HTR-8/SVneo (cell line): ENCODE data around the gene NPTXR.

ENCODE experiments used
- DNase-seq: peaks from one replicate; pipeline ENCODE4 v3.0.0; 2011; ENCODE audit warnings: low spot score, mixed read lengths; ENCODE audit not compliant: insufficient read length
- FAIRE-seq: peaks from 2 replicates; lab custom pipeline; 2011; peaks lifted over from hg19 to GRCh38; lab: Jason Lieb, UNC

The NPTXR gene

GRCh38 chr22:38777087-38777671 lies 66.6 kb downstream of the NPTXR start:
- DNase-seq (no peak), FAIRE-seq (no peak)

DNA sequence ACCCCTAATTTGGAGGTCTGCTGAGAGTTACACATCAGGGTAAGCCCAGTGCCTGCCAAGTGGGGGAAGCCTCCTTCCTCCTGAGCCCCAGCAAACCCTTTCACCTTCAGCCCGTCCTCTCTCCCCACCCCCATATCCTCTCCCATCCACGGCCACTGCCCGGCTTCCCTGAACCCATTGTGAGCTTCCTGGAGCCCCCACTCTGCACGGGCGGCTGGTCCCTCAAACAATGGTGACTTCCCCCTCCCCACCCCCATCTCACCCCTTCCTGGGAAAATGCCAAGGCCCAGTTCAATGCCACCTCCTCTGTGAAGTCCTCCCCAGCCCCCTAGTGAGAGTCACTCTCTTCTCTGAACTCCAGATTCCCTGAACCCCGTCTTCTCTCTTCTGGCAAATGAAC lies 67.7 kb downstream of the NPTXR start:
- no peak for FAIRE-seq
- no peak for DNase-seq

GRCh38 chr22:38775656-38776055 lies 68.2 kb downstream of the NPTXR start:
- DNase-seq = no peak
- no peak for FAIRE-seq

- FAIRE-seq (no peak), DNase-seq (no peak)
These were observed 69.2 kb downstream of the NPTXR start for GRCh38 chr22:38774496-38775166.

- no peak for FAIRE-seq
- DNase-seq = no peak
These were observed 70.4 kb downstream of the NPTXR start for GRCh38 chr22:38773363-38773946.

GRCh38 chr22:38772623-38772873 lies 71.3 kb downstream of the NPTXR start:
- FAIRE-seq = no peak
- no peak for DNase-seq

GRCh38 chr22:38770257-38770949 lies 73.4 kb downstream of the NPTXR start:
- FAIRE-seq (no peak), DNase-seq (no peak)
